GM18502 (cell line): ENCODE measurements around the gene NRROS.

Source experiments
- ATAC-seq: cut with Tn5 transposase; IDR thresholded peaks from one replicate; pipeline ENCODE4 v1.9.1; 2021; ENCODE audit warnings: mild to moderate bottlenecking; ENCODE audit not compliant: unreplicated experiment, poor library complexity

Gene NRROS

GRCh38 chr3:196645897-196646665, 6.6 kb downstream of the NRROS start:
- ATAC-seq: no peak

GRCh38 chr3:196646666-196647216, 7.2 kb downstream of the NRROS start:
- no peak for ATAC-seq

- ATAC-seq: no peak
These were observed 11.3 kb downstream of the NRROS start for GRCh38 chr3:196650740-196651311.

GRCh38 chr3:196651819-196652218, 12.3 kb downstream of the NRROS start:
- no peak for ATAC-seq

DNA sequence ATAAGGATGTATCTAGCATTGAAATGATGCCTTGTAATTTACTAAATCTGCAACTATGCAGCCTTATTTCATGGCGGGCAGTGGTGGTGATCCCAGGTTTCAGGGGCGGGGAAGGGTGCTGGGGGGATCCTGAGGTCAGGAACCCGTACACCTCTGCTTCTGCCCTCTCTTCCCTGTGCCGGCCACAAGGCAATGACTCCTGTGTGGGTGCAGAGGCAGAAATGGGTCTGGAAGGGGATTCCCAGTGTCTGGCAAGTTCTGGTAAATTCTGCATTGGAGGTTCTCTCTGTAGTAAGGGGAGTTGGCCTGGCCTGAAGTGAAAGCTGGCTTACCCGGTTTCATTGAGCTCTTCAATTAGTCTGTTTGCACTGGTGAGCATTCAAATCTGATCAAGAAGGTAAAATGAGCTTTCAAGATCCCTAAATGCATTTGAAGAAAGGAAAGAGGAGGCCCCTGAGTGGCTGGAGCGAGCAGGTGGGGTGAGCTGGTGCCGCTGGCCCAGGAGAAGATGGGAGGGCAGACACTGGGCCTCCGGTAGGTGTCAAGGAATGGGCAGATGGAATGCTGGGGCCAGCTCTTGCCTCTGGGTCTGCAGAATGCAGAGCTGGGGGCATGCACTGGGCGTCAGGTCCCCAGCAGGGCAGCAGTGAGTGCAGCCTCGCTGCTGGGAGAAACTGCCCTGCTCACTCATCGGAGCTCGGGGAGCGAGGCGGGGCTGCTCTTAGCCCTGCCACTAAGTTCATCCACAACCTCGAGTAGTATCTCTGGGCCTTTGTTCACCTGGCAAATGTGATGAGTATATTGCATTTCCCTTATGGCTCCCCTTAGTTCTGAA, 13.7 kb downstream of the NRROS start:
- no peak for ATAC-seq

- no peak for ATAC-seq
These were observed 14.7 kb downstream of the NRROS start for GRCh38 chr3:196654006-196654734.

- no peak for ATAC-seq
These were observed 15.2 kb downstream of the NRROS start for GRCh38 chr3:196654735-196655090.

DNA sequence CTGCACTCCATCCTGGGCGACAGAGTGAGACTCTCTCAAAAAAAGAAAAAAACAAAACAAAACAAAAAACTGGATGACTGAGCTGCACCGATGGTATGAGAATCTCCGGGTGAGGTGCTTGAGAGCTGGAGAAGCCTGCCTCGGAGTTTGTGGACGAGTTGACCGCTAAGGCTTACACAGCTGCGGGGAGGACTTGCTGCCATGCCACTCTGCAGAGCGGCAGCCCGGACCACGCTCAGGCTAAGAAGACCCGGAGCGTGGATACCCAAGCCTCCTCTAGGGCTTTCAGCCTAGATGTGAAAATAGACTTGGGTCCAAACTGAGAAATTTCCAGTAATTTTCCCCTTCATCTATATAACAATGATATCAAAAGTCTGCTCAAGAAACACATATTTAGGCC, 16.0 kb downstream of the NRROS start:
- no peak for ATAC-seq

GRCh38 chr3:196656213-196656612, 16.7 kb downstream of the NRROS start:
- ATAC-seq: no peak

DNA sequence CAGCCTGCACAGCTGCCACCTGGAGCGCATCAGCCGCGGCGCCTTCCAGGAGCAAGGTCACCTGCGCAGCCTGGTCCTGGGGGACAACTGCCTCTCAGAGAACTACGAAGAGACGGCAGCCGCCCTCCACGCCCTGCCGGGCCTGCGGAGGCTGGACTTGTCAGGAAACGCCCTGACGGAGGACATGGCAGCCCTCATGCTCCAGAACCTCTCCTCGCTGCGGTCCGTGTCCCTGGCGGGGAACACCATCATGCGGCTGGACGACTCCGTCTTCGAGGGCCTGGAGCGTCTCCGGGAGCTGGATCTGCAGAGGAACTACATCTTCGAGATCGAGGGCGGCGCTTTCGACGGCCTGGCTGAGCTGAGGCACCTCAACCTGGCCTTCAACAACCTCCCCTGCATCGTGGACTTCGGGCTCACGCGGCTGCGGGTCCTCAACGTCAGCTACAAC, 20.4 kb downstream of the NRROS start:
- ATAC-seq: no peak

- ATAC-seq: no peak
These were observed 21.1 kb downstream of the NRROS start for GRCh38 chr3:196660381-196661166.

GRCh38 chr3:196661400-196661799, 21.9 kb downstream of the NRROS start:
- no peak for ATAC-seq

DNA sequence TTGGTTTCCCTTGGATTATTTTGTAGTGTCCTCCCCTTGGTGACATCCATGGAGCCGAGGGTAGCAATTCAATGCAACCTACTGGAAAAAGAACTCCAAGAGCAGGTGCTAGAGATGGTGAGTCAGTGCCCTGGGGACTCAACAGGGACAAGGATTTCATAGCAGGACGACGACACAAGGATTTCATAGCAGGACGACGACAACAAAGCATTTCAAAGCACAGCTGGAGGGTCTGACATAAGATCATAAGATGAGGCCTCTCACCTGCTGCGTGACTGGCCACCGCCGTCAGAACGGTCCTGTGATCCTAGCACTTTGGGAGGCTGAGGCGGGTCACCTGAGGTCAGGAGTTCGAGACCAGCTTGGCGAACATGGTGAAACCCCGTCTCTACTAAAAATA, 22.5 kb downstream of the NRROS start:
- no peak for ATAC-seq

DNA sequence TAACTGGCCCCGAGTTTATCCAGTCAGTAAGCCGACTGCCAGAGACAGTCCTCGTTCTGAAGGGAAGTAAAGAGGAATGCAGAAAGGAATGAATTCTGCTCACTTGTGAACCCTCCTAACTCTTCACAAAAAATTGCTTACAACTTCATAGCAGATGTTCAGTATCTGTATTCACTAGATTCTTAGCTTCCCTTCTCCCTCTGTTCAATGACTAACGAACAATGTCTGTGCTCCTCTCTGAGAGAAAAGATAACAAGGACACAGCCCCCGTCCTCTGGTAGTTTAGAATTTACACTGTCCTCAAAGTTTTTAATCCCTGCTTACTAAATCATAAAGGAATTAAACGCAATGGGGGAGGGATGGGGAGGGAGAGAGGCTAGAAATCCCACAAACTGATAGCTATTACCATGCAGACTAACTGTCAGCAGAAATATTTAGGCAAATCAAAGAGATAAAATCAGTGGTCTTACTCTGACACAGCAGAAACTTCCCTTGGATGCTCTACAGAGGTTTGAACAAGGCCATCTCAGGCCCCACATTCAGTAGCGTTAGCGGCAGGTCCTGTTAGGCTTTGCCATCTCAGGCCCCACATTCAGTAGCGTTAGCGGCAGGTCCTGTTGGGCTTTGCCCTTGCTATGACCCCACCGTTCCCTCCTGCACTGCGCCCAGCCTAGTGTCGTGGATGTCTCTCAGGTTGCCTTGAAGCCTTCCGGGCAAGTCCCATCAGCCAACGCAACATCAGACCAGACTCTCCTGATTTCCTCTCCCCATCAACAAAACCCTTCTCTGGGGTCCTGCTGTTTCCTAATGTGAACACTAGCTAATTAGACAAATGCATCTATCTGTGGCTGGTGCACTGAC, 23.4 kb downstream of the NRROS start:
- ATAC-seq: no peak

GRCh38 chr3:196666001-196666867, 26.7 kb downstream of the NRROS start:
- ATAC-seq: no peak

DNA sequence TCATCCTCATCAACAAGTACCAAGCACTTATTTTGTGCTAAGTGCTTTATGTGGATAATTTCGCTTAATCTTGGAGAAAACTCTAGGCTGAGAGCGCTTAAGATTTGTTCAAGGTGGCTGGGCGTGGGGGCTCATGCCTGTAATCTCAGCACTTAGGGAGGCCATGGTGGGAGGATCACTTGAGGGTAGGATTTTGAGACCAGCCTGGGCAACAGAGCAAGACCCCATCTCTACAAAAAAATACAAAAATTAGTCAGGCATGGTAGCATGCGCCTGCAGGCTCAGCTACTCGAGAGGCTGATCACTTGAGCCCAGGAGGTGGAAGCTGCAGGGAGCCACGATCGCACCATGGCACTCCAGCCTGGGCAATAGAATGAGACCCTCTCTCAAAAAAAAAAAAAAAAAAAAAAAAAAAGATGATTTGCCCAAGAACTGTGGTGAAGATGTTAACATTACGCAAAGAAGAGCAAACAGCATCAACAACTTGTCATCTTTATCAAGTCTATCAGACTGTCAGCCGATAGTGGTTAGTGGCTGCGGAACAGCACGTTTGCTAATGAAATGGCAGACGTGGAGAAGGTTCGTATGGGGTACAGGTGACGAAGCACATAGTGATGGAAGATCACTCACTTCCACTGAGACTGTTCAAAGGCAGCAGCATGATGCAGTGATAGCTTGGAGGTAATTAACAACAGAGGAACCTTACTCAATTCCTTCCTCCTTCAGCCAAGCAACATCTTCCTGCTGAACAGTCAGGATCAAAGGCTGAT, 27.7 kb downstream of the NRROS start:
- no peak for ATAC-seq

DNA sequence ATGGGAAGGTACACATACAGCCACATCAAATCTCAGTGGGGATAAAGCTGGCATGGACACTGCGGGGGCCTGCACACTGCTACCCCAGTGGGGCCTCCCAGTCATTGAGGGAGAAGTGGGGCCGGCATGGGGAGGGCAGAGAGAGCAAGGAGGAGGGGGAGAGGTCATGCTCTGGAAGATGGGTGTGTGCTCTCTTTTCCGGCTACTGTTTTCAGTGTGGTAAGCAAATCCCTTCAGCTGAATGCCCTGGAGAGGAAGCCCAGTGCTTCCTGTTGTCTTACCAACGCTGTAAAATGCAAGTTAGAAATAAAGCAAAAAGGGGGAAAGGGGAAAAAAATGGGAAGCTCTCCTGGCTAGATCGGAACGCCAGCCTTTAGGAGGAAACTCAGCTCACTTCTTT, 30.8 kb downstream of the NRROS start:
- no peak for ATAC-seq
